Left kidney (tissue), 8 donors: ENCODE measurements around the gene PRKCZ. TPM values are rescaled to one million over a fixed set of nuclear protein-coding genes. Genes with fewer than 3 reads are reported as not detected.
A peak's percentile ranks its signal among the peaks of the same experiment; 100 is the strongest.

ENCODE experiments used
- DNase-seq: peaks from one replicate; pipeline ENCODE4 v3.0.0-alpha.2; 2013
- long read RNA-seq, 8 donors: transcript quantifications; one replicate each; lab custom pipeline, GENCODE V29; 2026
- polyA plus RNA-seq: library from polyadenylated mRNA; unstranded; fragments of 120-200 nt; gene quantifications from one replicate; pipeline ENCODE4 v1.2.1, GENCODE V29; 2013; ENCODE audit not compliant: insufficient read length

The PRKCZ gene
- 29.7 TPM for polyA plus RNA-seq
- long read RNA-seq, donor 1, transcript PRKCZ-201 (18 exons, 2,326 nt) = major isoform, 12 of 175 reads
- long read RNA-seq, donor 1, partial matches to known transcripts = 101 of 175 reads
- long read RNA-seq, donor 1, other reads (novel, unspliced or antisense) = 61 of 175 reads
- long read RNA-seq, donor 2, transcript PRKCZ-201 (18 exons, 2,326 nt) = major isoform, 8 of 130 reads
- long read RNA-seq, donor 2, partial matches to known transcripts = 111 of 130 reads
- long read RNA-seq, donor 2, other reads (novel, unspliced or antisense) = 11 of 130 reads
- long read RNA-seq, donor 3, transcript PRKCZ-201 (18 exons, 2,326 nt) = major isoform, 5 of 13 reads
- long read RNA-seq, donor 3, partial matches to known transcripts = 8 of 13 reads
- long read RNA-seq, donor 3, other reads (novel, unspliced or antisense) = 0 of 13 reads
- long read RNA-seq, donor 4 = 0 reads
- long read RNA-seq, donor 5, transcript PRKCZ-201 (18 exons, 2,326 nt) = major isoform, 11 of 193 reads
- long read RNA-seq, donor 5, partial matches to known transcripts = 99 of 193 reads
- long read RNA-seq, donor 5, other reads (novel, unspliced or antisense) = 82 of 193 reads
- long read RNA-seq, donor 6, transcript PRKCZ-201 (18 exons, 2,326 nt) = major isoform, 6 of 6 reads
- long read RNA-seq, donor 6, partial matches to known transcripts = 0 of 6 reads
- long read RNA-seq, donor 6, other reads (novel, unspliced or antisense) = 0 of 6 reads
- long read RNA-seq, donor 7, transcript PRKCZ-201 (18 exons, 2,326 nt) = major isoform, 6 of 129 reads
- long read RNA-seq, donor 7, partial matches to known transcripts = 117 of 129 reads
- long read RNA-seq, donor 7, other reads (novel, unspliced or antisense) = 5 of 129 reads
- long read RNA-seq, donor 8, partial matches to known transcripts = 0 of 1 reads
- long read RNA-seq, donor 8, other reads (novel, unspliced or antisense) = 0 of 1 reads

GRCh38 chr1:2049718-2050431 lies at the start of gene PRKCZ:
Gene PRKCZ, plus strand, starts transcription at chr1:2050411. Its CDS starts 220 bp downstream, at chr1:2050631.
- peak; percentile 84 for DNase-seq

- DNase-seq = no peak
These were observed 49.8 kb upstream of the PRKCZ start for GRCh38 chr1:2000432-2000831.

GRCh38 chr1:2000850-2001249 lies 49.4 kb upstream of the PRKCZ start:
- DNase-seq = no peak

GRCh38 chr1:2001773-2002411 lies 48.3 kb upstream of the PRKCZ start:
- DNase-seq = no peak

- peak; percentile 72 for DNase-seq
These were observed 46.6 kb upstream of the PRKCZ start, which contains the start of gene CFAP74 for GRCh38 chr1:2003541-2004131. Gene CFAP74, minus strand, starts transcription at chr1:2003786. Its CDS starts 12,830 bp downstream, at chr1:1990956.

GRCh38 chr1:2004856-2005255 lies 45.4 kb upstream of the PRKCZ start:
- DNase-seq = no peak

- DNase-seq = no peak
These were observed 40.8 kb upstream of the PRKCZ start for GRCh38 chr1:2009101-2010053.

GRCh38 chr1:2014181-2014580 lies 36.0 kb upstream of the PRKCZ start:
- DNase-seq = no peak

GRCh38 chr1:2014741-2015735 lies 35.2 kb upstream of the PRKCZ start:
- DNase-seq = no peak

- no peak for DNase-seq
These were observed 34.1 kb upstream of the PRKCZ start for GRCh38 chr1:2016123-2016522.

GRCh38 chr1:2018217-2019171 lies 31.7 kb upstream of the PRKCZ start:
- no peak for DNase-seq

- DNase-seq = no peak
These were observed 31.1 kb upstream of the PRKCZ start, which contains the start of gene GABRD for GRCh38 chr1:2019172-2019543. Gene GABRD, plus strand, starts transcription at chr1:2019345. Its CDS starts 79 bp downstream, at chr1:2019424.

- no peak for DNase-seq
These were observed 30.5 kb upstream of the PRKCZ start for GRCh38 chr1:2019571-2020309.

GRCh38 chr1:2020310-2020655 lies 29.9 kb upstream of the PRKCZ start:
- DNase-seq = no peak

- DNase-seq = no peak
These were observed 28.7 kb upstream of the PRKCZ start for GRCh38 chr1:2021550-2021949.

- DNase-seq = no peak
These were observed 28.0 kb upstream of the PRKCZ start for GRCh38 chr1:2022063-2022770.
